H1 (cell line): ENCODE data around the gene TCF4. TPM values are rescaled to one million over a fixed set of nuclear protein-coding genes. Genes with fewer than 3 reads are reported as not detected.

Source experiments
- CBX5 ChIP-seq: fragments of 300-800, 300-1000 bp; sonication (generic); IDR thresholded peaks from 2 replicates; pipeline ENCODE4 v1.7.1; 2016; ENCODE audit warnings: antibody characterized with exemption, low read length, low read depth
- CREB1 ChIP-seq: IDR thresholded peaks from 2 replicates; pipeline ENCODE4 v1.6.1; 2012; ENCODE audit warnings: inconsistent platforms
- JUN ChIP-seq: IDR thresholded peaks from 2 replicates; pipeline ENCODE4 v1.6.1; 2011; ENCODE audit warnings: low read depth, mild to moderate bottlenecking, improper control_type of control experiment, low read length
- TCF12 ChIP-seq: IDR thresholded peaks from 2 replicates; pipeline ENCODE4 v1.6.1; 2011; ENCODE audit warnings: low read depth, mild to moderate bottlenecking, low read length
- YY1 ChIP-seq: IDR thresholded peaks from 2 replicates; pipeline ENCODE4 v1.6.1; 2011; ENCODE audit warnings: low read depth, mild to moderate bottlenecking, low read length
- polyA plus RNA-seq, 7 experiments: library from polyadenylated mRNA; depleted of rRNA in 3 of 7; stranded (reverse) in 5 of 7; unstranded in 2 of 7; fragments of >200 nt in 5 of 7; fragments of 200-250 nt in 2 of 7; gene quantifications; 1 replicate in 5 of 7; 2 replicates in 1 of 7; 4 replicates in 1 of 7; pipeline versions ENCODE4 v1.2.1 to v1.2.3, GENCODE V29; 2011 to 2013; ENCODE audit warnings: missing spikeins in 2 of 7, mixed read lengths in 2 of 7
- total RNA-seq: library from RNA; stranded (reverse); fragmentation: NEBNext Ultra II Directional; extraction: Animal tissue kit (Norgen Biotek cat#: 25700); gene quantifications from 2 replicates; pipeline ENCODE4 v1.2.1, GENCODE V29; 2021

The TCF4 gene
- total and polyA plus RNA-seq, 2 of the 8 experiments (the other 6 are each of a cell fraction or from before 2014, with no cell fraction given): 59.3 to 118 TPM

- no peak for TF ChIP-seq JUN
- no peak for TF ChIP-seq CBX5
- TF ChIP-seq CREB1: no peak
- TF ChIP-seq YY1: no peak
- TF ChIP-seq TCF12: no peak
- TF ChIP-seq, all 59 proteins: peak for 0
Measured at GRCh38 chr18:55609160-55609825, 21.3 kb upstream of the TCF4 start (continued).
